Subcutaneous preadipocyte (primary cell): ENCODE measurements around the gene DEFB128. TPM values are rescaled to one million over a fixed set of nuclear protein-coding genes. Genes with fewer than 3 reads are reported as not detected.

ENCODE experiments used
- total RNA-seq: library from RNA; depleted of rRNA; stranded (reverse); fragments of >200 nt; gene quantifications from 2 replicates; pipeline ENCODE4 v1.2.3, GENCODE V29; 2012

DEFB128 gene
- not detected in 2 replicates for total RNA-seq

GRCh38 chr20:189611-190010 lies at the start of gene DEFB128:
Gene DEFB128, minus strand, starts transcription at chr20:189711. Its CDS starts 88 bp downstream, at chr20:189623.

DNA sequence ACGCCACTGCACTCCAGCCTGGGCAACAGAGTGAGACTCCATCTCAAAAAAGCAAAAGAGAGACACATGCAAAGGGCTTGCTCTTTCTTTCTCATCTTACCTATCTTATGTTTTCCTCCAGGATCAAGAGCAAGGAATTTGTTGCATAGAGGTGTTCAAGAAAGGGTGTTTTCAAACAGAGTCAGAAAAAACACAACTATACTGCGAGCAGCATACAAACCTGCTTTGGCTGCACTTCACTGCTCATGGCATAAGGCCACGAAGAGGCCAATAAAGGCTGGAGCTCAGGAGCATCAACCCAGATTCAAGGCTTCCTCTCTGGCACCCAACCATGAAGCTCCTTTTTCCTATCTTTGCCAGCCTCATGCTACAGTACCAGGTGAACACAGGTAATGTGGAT lies 37.4 kb upstream of the DEFB128 start, which contains the start of gene DEFB129:
TSS of gene DEFB129 (plus strand) at position 301 of the 400 bp plus-strand sequence. CDS start at position 332, 31 bp downstream.

DNA sequence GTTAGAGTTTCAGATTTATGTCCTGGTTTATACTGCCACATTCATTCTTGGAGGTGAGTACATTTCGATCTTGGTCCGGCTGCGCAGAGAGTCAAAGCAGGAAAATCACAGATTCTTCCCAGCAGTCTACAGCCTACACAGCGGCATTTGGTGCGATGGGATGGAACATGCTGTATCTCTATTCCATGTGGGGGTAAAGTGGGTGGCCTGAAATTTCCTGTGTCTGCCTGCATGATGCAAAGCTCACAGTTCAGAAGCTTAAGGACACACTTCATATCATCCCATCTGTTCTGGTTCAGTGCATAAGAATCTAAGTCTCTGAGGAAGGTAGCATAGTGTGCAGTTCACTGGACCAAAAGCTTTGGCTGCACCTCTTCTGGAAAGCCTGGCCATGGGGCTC lies 32.4 kb downstream of the DEFB128 start, which contains the start of gene DEFB127:
TSS of gene DEFB127 (plus strand) at position 301 of the 400 bp plus-strand sequence. CDS start at position 392, 91 bp downstream.

GRCh38 chr20:142290-142689 lies 47.2 kb downstream of the DEFB128 start, which contains the start of gene DEFB126:
Gene DEFB126, plus strand, starts transcription at chr20:142590. Its CDS starts 39 bp downstream, at chr20:142629.

Other genes with a start within 250 kb of the DEFB128 start
- not detected in 2 replicates for gene DEFB125, start 102.0 kb downstream of the DEFB128 start, total RNA-seq
- not detected in 2 replicates for gene DEFB126, start 47.1 kb downstream of the DEFB128 start, total RNA-seq
- not detected in 2 replicates for gene DEFB127, start 32.3 kb downstream of the DEFB128 start, total RNA-seq
- not detected in 2 replicates for gene DEFB129, start 37.5 kb upstream of the DEFB128 start, total RNA-seq
- not detected in 2 replicates for gene DEFB132, start 68.0 kb upstream of the DEFB128 start, total RNA-seq
- gene C20orf96, start 101.0 kb upstream of the DEFB128 start, total RNA-seq = 0.59 and 1.8 TPM in 2 replicates
- 6.2 and 8.2 TPM in 2 replicates for gene ZCCHC3, start 107.9 kb upstream of the DEFB128 start, total RNA-seq
- 4.0 and 4.3 TPM in 2 replicates for gene SOX12, start 135.8 kb upstream of the DEFB128 start, total RNA-seq
- 20.5 and 65.0 TPM in 2 replicates for gene NRSN2, start 157.4 kb upstream of the DEFB128 start, total RNA-seq
- 22.3 and 27.2 TPM in 2 replicates for gene TRIB3, start 191.0 kb upstream of the DEFB128 start, total RNA-seq
- gene RBCK1, start 218.6 kb upstream of the DEFB128 start, total RNA-seq = 51.2 and 54.0 TPM in 2 replicates